Activated CD4-positive, alpha-beta T cell treated with anti-CD3 and anti-CD28 coated beads, Interleukin-2, amount 10 ng/mL, durations not matched to agents 7 days and 5 days (primary cell): ENCODE results near the gene SMURF2. TPM values are rescaled to one million over a fixed set of nuclear protein-coding genes. Genes with fewer than 3 reads are reported as not detected.

Experiments used
- CTCF ChIA-PET: fragments of 350-600 bp; sonication (Branson Sonifier 250); formaldehyde crosslinking; loops from one replicate; lab custom pipeline; 2021; ENCODE audit warnings: antibody characterized with exemption; lab: Charles Lee
- POLR2A ChIA-PET: fragments of 350-600 bp; sonication (Branson Sonifier 250); formaldehyde crosslinking; loops from one replicate; lab custom pipeline; 2021; ENCODE audit warnings: antibody characterized with exemption; lab: Charles Lee
- DNase-seq: peaks from one replicate; pipeline ENCODE4 v3.0.0-alpha.2; 2020
- H3K27ac Mint-ChIP-seq: one replicate; pipeline ENCODE4 v1.8.0; 2021; ENCODE audit warnings: mild to moderate bottlenecking, moderate library complexity, mixed read lengths
- H3K27me3 Mint-ChIP-seq: one replicate; pipeline ENCODE4 v1.8.0; 2021; ENCODE audit warnings: mixed read lengths
- H3K36me3 Mint-ChIP-seq: one replicate; pipeline ENCODE4 v1.8.0; 2021; ENCODE audit warnings: low read depth, mixed read lengths
- H3K4me1 Mint-ChIP-seq: one replicate; pipeline ENCODE4 v1.8.0; 2021; ENCODE audit warnings: mixed read lengths
- H3K4me3 Mint-ChIP-seq: one replicate; pipeline ENCODE4 v1.8.0; 2021; ENCODE audit warnings: mild to moderate bottlenecking, moderate library complexity, mixed read lengths
- H3K9me3 Mint-ChIP-seq: one replicate; pipeline ENCODE4 v1.8.0; 2021; ENCODE audit warnings: mixed read lengths
- total RNA-seq, 2 experiments: library from RNA; stranded (reverse); gene quantifications; one replicate each; pipeline ENCODE4 v1.2.3, GENCODE V29; 2021

SMURF2 gene
- total RNA-seq: 10 to 100 TPM; 17.4 to 18.2 TPM

GRCh38 chr17:64661976-64662773 lies at the start of gene SMURF2:
Gene SMURF2, minus strand, starts transcription at chr17:64662307. Its CDS starts 427 bp downstream, at chr17:64661880.
- Mint-ChIP-seq H3K9me3 (no peaks in the 10 kb centered on the region), H3K27me3 (no peaks in the 10 kb centered on the region), H3K4me3 (peak within 1 kb of the TSS; percentile 94), H3K27ac (peak within 1 kb of the TSS; percentile 95), H3K36me3 (peaks cover 4% of the 10 kb centered on the region), H3K4me1 (peaks cover 32% of the 10 kb centered on the region)
- peak; percentile 83 for DNase-seq
- ChIA-PET POLR2A (interaction anchor here (0.6 kb wide), 1 partner anchor 47 kb away, joined by 3 read pairs; no protein-coding TSS in a partner anchor), CTCF (interaction anchor here (1.0 kb wide), 2 partner anchors 15 to 51 kb away, joined by 3 to 4 read pairs; no protein-coding TSS in a partner anchor)

- Mint-ChIP-seq H3K4me3 (peak overlapping the region; percentile 43), H3K9me3 (no peaks in the 10 kb centered on the region), H3K36me3 (no peaks in the 10 kb centered on the region), H3K27ac (peak overlapping the region; percentile 82), H3K27me3 (peaks cover 3% of the 10 kb centered on the region), H3K4me1 (peaks cover 80% of the 10 kb centered on the region)
- CTCF ChIA-PET: interaction anchor here (1.1 to 1.8 kb wide), 4 partner anchors 12 to 68 kb away, joined by 3 to 5 read pairs (median 4); no protein-coding TSS in a partner anchor
- DNase-seq: no peak
- POLR2A ChIA-PET: no interaction called here
These were observed 47.4 kb upstream of the SMURF2 start for GRCh38 chr17:64709481-64709880.

GRCh38 chr17:64707050-64707591 lies 45.0 kb upstream of the SMURF2 start:
- CTCF ChIA-PET: interaction anchor here (0.6 kb wide), 1 partner anchor 394 kb away, joined by 3 read pairs; no protein-coding TSS in a partner anchor
- POLR2A ChIA-PET: no interaction called here
- Mint-ChIP-seq H3K36me3 (no peaks in the 10 kb centered on the region), H3K27me3 (peaks cover 3% of the 10 kb centered on the region), H3K4me3 (no peak overlapping the region), H3K27ac (no peak overlapping the region), H3K4me1 (peaks cover 57% of the 10 kb centered on the region), H3K9me3 (no peaks in the 10 kb centered on the region)
- no peak for DNase-seq

GRCh38 chr17:64706224-64707049 lies 44.3 kb upstream of the SMURF2 start:
- no peaks in the 10 kb centered on the region for H3K36me3 Mint-ChIP-seq
- CTCF ChIA-PET: no interaction called here

GRCh38 chr17:64702815-64703214 lies 40.7 kb upstream of the SMURF2 start:
- Mint-ChIP-seq H3K36me3 (no peaks in the 10 kb centered on the region), H3K9me3 (no peaks in the 10 kb centered on the region), H3K4me1 (peaks cover 18% of the 10 kb centered on the region), H3K4me3 (no peak overlapping the region), H3K27ac (no peak overlapping the region), H3K27me3 (peaks cover 5% of the 10 kb centered on the region)
- DNase-seq: no peak
- ChIA-PET CTCF (interaction anchor here (0.7 kb wide), 1 partner anchor 729 kb away, joined by 3 read pairs; no protein-coding TSS in a partner anchor), POLR2A (no interaction called here)

More at GRCh38 chr17:64706224-64707049, 44.3 kb upstream of the SMURF2 start:
- DNase-seq: no peak
- Mint-ChIP-seq H3K4me3 (no peak overlapping the region), H3K4me1 (peaks cover 50% of the 10 kb centered on the region), H3K9me3 (no peaks in the 10 kb centered on the region), H3K27me3 (peaks cover 3% of the 10 kb centered on the region), H3K27ac (no peak overlapping the region)
- POLR2A ChIA-PET: no interaction called here

GRCh38 chr17:64698725-64699124 lies 36.6 kb upstream of the SMURF2 start:
- Mint-ChIP-seq H3K27me3 (peaks cover 2% of the 10 kb centered on the region), H3K27ac (no peak overlapping the region), H3K4me1 (peaks cover 3% of the 10 kb centered on the region), H3K4me3 (no peak overlapping the region), H3K36me3 (no peaks in the 10 kb centered on the region), H3K9me3 (no peaks in the 10 kb centered on the region)
- no peak for DNase-seq
- POLR2A ChIA-PET: interaction anchor here (0.6 kb wide), 1 partner anchor 201 kb away, joined by 3 read pairs; no protein-coding TSS in a partner anchor
- CTCF ChIA-PET: no interaction called here

- CTCF ChIA-PET: no interaction called here
These were observed 32.1 kb upstream of the SMURF2 start for GRCh38 chr17:64694207-64694606.

GRCh38 chr17:64692187-64692586 lies 30.1 kb upstream of the SMURF2 start:
- Mint-ChIP-seq H3K4me1 (no peaks in the 10 kb centered on the region), H3K27ac (no peak overlapping the region), H3K9me3 (no peaks in the 10 kb centered on the region), H3K4me3 (no peak overlapping the region), H3K27me3 (no peaks in the 10 kb centered on the region), H3K36me3 (no peaks in the 10 kb centered on the region)
- POLR2A ChIA-PET: no interaction called here
- CTCF ChIA-PET: interaction anchor here (1.2 kb wide), 1 partner anchor 17 kb away, joined by 3 read pairs; no protein-coding TSS in a partner anchor
- DNase-seq: no peak

More at GRCh38 chr17:64694207-64694606, 32.1 kb upstream of the SMURF2 start:
- Mint-ChIP-seq H3K9me3 (no peaks in the 10 kb centered on the region), H3K4me1 (no peaks in the 10 kb centered on the region), H3K4me3 (no peak overlapping the region), H3K27me3 (peaks cover 2% of the 10 kb centered on the region), H3K27ac (no peak overlapping the region), H3K36me3 (no peaks in the 10 kb centered on the region)
- POLR2A ChIA-PET: no interaction called here
- no peak for DNase-seq

- Mint-ChIP-seq H3K27ac (no peak overlapping the region), H3K4me1 (no peaks in the 10 kb centered on the region), H3K9me3 (no peaks in the 10 kb centered on the region), H3K4me3 (no peak overlapping the region), H3K27me3 (no peaks in the 10 kb centered on the region), H3K36me3 (no peaks in the 10 kb centered on the region)
- ChIA-PET POLR2A (no interaction called here), CTCF (interaction anchor here (0.8 to 1.5 kb wide), 2 partner anchors 10 to 19 kb away, joined by 3 to 5 read pairs; no protein-coding TSS in a partner anchor)
- no peak for DNase-seq
These were observed 27.0 kb upstream of the SMURF2 start for GRCh38 chr17:64689106-64689505.

GRCh38 chr17:64688481-64688880 lies 26.4 kb upstream of the SMURF2 start:
- Mint-ChIP-seq H3K9me3 (no peaks in the 10 kb centered on the region), H3K27ac (no peak overlapping the region), H3K4me3 (no peak overlapping the region), H3K27me3 (no peaks in the 10 kb centered on the region), H3K36me3 (no peaks in the 10 kb centered on the region), H3K4me1 (no peaks in the 10 kb centered on the region)
- CTCF ChIA-PET: interaction anchor here (0.8 to 1.5 kb wide), 2 partner anchors 9 to 18 kb away, joined by 3 to 5 read pairs; no protein-coding TSS in a partner anchor
- DNase-seq: no peak
- POLR2A ChIA-PET: no interaction called here

- CTCF ChIA-PET: interaction anchor here (1.5 kb wide), 1 partner anchor 8 kb away, joined by 5 read pairs; no protein-coding TSS in a partner anchor
These were observed 25.9 kb upstream of the SMURF2 start for GRCh38 chr17:64687961-64688360.

GRCh38 chr17:64687376-64687775 lies 25.3 kb upstream of the SMURF2 start:
- H3K9me3 Mint-ChIP-seq: no peaks in the 10 kb centered on the region
- H3K4me1 Mint-ChIP-seq: peaks cover 1% of the 10 kb centered on the region
- ChIA-PET POLR2A (no interaction called here), CTCF (no interaction called here)
- H3K27me3 Mint-ChIP-seq: no peaks in the 10 kb centered on the region
- DNase-seq: no peak
- H3K27ac Mint-ChIP-seq: no peak overlapping the region
- no peaks in the 10 kb centered on the region for H3K36me3 Mint-ChIP-seq
- H3K4me3 Mint-ChIP-seq: no peak overlapping the region

More at GRCh38 chr17:64687961-64688360, 25.9 kb upstream of the SMURF2 start:
- no peak for DNase-seq
- no peak overlapping the region for H3K4me3 Mint-ChIP-seq
- H3K27ac Mint-ChIP-seq: no peak overlapping the region
- POLR2A ChIA-PET: no interaction called here
- H3K27me3 Mint-ChIP-seq: no peaks in the 10 kb centered on the region
- H3K9me3 Mint-ChIP-seq: no peaks in the 10 kb centered on the region
- no peaks in the 10 kb centered on the region for H3K36me3 Mint-ChIP-seq
- peaks cover under 1% of the 10 kb centered on the region for H3K4me1 Mint-ChIP-seq
